Panc1 (cell line): ENCODE measurements around the gene IL37.

ENCODE experiments used
- CTCF ChIP-seq: fragments of 450-650 bp; IDR thresholded peaks from 2 replicates; pipeline ENCODE4 v1.5.1; 2017; ENCODE audit warnings: mild to moderate bottlenecking
- REST ChIP-seq, 2 experiments: IDR thresholded peaks; 2 replicates each; pipeline ENCODE4 v1.6.1; 2011 to 2012; ENCODE audit warnings: low read depth in 2 of 2, control low read depth in 1 of 2, low read length in 1 of 2, mild to moderate bottlenecking in 1 of 2, moderate library complexity in 1 of 2; ENCODE audit not compliant: insufficient read depth in 1 of 2

- TF ChIP-seq CTCF (no peak), REST (IDR thresholded peaks at IDR 0.05; ENCODE audit: insufficient read depth in 1 of 2, low read depth in 2 of 2, low read length in 1 of 2) (no peak)
Measured at GRCh38 chr2:112906276-112906675, 4.7 kb upstream of the IL37 start.
